Right lobe of liver (tissue), 4 donors: ENCODE results near the gene PDCD6IP.

ENCODE experiments used
- CTCF ChIP-seq, 4 donors: fragments of 200-600 bp in 3 of 4; fragments of 450-650 bp in 1 of 4; IDR thresholded peaks; one replicate each; pipeline versions ENCODE4 v1.5.1 to v1.8.0; 2016 to 2022; ENCODE audit warnings: antibody characterized with exemption in 4 of 4, mild to moderate bottlenecking in 2 of 4
- POLR2A ChIP-seq: fragments of 450-650 bp; IDR thresholded peaks from one replicate; pipeline ENCODE4 v1.6.1; 2017; ENCODE audit warnings: antibody characterized with exemption, mild to moderate bottlenecking
- donor health status: DM: no; HTN: no; CAD: no.
- donor health status: DM: no; HTN: no; CAD: no.
- donor health status: DM: no; HTN: yes; CAD: no.

GRCh38 chr3:33900440-33900808 lies 102.0 kb downstream of the PDCD6IP start:
- TF ChIP-seq POLR2A = no peak
- no peak for TF ChIP-seq CTCF (IDR thresholded peaks at IDR 0.05)
